HG03432 (cell line): ENCODE data around the gene MAN2A2.

Experiments used
- ATAC-seq: cut with Tn5 transposase; IDR thresholded peaks from one replicate; pipeline ENCODE4 v1.9.1; 2021; ENCODE audit warnings: mild to moderate bottlenecking, moderate library complexity; ENCODE audit not compliant: unreplicated experiment

MAN2A2 gene

DNA sequence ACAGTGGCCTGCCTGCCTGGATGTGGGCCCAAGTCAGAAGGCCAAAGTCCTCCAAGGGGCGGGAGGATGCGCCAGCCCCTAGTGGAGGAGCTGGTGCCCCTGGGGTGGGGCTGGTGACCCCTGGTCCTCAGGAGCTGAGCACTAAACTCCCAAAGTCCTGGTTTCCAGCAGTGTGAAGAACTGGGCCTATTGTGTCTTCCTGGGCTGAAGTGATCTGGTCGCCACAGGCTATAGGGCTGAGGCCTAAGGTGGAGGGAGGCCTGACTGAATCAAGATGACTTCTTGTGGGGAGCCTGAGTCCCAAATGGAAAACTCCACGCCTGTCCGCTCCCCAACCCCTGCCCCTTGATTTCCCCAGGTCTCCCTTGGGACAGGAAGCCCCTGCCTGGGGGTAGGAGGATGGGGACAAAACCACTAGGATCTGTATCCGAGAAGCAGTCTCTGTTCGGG lies 19.6 kb upstream of the MAN2A2 start:
- ATAC-seq, result no peak

DNA sequence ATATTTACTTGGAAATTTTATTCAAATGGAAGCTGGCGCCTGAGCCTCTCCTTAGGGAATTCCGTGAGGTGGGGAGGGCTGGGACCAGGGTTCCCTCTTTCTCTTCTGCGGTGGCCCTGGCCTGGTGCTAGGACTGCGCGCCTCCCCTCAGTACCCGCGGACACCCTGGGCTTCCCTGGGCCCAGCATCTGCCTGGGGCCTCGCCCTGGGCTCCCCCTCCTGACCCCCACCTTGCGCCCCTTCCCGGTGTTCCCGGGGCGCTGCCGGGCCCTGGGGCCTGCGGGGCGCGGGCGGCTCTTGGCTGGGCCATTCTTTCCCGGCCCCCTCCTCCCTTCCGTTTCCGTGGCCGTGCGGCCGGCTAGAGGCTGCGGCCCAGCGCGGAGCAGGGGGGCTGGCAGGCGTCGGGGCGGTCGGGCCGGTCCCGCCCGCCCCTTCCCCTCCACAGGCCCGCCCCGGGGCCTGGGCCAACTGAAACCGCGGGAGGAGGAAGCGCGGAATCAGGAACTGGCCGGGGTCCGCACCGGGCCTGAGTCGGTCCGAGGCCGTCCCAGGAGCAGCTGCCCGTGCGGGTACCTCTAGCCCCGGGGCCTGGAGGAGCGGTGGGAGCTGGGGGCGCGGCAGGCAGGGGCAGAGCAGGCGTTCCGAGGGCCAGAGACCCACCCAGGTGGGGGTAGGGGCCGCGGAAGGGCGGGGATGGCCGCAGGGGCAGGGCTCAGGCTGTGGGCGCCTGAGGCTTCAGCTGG lies 19.0 kb upstream of the MAN2A2 start, which contains the start of gene FES:
Gene FES (plus strand): TSS at position 529 of the 743 bp plus-strand sequence. CDS start 542 bp downstream, outside the sequence.
- ATAC-seq, result no peak

DNA sequence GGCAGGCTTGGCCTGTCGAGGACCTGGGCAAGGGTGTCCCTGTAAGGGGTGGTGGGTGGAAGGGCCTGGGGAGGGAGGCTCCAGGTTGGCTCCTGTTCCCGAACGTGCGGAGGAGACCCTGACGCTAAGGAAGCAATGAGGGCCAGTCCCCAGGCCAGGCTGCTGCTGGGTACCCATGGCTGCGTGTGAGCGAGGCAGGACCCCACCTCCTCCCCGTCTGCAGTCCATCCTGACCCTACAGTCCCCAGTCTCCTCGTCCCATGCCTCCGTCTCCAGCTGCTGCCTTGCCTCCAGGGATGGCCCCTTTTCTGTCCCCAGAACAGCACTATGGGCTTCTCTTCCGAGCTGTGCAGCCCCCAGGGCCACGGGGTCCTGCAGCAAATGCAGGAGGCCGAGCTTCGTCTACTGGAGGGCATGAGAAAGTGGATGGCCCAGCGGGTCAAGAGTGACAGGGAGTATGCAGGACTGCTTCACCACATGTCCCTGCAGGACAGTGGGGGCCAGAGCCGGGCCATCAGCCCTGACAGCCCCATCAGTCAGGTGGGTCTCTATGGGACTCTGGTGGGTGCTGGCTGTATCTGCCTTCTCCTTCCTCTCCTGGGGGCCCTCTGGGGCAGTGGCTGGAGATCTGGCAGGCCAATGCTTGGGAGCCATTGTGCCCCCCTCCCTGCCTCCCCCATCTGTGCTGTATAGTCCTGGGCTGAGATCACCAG lies 18.2 kb upstream of the MAN2A2 start:
- no peak for ATAC-seq

DNA sequence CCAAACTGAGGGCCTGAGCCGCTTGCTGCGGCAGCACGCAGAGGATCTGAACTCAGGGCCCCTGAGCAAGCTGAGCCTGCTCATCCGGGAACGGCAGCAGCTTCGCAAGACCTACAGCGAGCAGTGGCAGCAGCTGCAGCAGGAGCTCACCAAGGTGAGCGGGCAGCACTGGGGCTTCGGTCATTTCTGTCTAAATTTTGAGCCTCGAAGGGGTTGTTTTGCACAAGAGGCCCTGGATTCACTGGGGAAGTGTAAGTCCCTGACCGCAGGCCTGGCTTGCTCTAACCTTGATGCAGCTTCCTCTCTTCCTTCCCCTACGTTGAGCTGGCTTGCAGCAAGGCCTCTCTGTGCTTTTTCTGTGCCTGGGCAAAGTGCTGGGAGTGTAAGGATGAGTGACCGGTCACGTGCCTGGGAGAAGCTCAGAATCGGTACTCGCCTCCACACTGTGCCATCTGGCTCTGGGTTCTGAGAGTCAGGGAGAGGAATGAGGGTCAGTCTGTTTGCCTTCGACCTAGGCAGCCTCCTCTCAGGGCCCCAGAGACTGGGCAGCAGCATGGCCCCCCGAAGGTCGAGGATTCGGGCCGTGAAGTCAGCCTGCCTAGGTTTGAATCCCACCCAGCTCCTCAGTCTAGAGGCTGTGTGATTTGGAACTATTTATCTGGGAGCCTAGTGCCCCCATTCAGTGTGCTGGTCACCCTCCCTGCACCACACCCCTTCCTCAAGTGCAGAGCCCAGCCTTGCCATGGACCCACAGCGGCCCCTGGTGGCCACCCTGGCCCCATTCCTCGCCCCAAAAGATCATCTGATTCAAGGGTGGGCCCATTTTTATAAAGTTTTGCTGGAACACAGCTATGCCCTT lies 17.4 kb upstream of the MAN2A2 start:
- peak; percentile 56 for ATAC-seq

DNA sequence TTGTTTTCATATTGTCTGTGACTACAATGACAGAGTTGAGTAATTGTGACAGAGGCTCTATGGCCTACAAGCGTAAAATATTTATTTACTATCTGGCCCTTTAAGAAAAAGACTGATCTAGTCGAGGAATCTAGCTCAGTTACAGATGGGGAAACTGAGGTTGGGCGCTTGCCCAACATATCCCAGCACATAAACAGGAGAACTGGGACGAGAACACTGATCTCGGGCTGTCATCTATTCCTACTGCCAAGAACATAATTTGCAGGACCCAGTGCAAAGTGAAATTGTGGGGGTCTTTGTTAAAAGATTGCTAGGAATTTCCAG lies 16.8 kb upstream of the MAN2A2 start:
- ATAC-seq, result no peak

DNA sequence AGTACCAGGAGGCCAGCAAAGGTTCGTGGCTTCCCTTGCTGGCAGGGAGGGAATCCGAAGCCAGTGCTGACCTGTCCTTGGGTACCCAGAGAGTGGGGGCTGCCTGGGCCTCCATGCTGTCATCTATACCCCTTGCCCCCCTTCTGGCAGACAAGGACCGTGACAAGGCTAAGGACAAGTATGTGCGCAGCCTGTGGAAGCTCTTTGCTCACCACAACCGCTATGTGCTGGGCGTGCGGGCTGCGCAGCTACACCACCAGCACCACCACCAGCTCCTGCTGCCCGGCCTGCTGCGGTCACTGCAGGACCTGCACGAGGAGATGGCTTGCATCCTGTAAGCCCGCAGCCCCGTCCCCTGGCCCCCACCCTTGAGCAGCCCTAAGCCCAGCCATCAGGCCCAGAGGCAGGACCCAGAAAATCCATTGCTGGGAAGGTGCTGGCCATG lies 16.0 kb upstream of the MAN2A2 start:
- ATAC-seq, result no peak

DNA sequence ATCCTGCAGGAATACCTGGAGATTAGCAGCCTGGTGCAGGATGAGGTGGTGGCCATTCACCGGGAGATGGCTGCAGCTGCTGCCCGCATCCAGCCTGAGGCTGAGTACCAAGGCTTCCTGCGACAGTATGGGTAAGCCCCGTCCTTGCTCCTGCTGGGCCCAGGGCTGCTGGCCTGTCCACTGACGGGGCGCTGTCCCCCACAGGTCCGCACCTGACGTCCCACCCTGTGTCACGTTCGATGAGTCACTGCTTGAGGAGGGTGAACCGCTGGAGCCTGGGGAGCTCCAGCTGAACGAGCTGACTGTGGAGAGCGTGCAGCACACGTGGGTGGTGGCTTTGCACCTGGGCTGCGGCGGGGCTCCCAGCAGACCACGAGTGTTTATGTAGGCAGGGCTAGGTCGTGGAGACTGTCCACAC lies 13.8 kb upstream of the MAN2A2 start:
- no peak for ATAC-seq

DNA sequence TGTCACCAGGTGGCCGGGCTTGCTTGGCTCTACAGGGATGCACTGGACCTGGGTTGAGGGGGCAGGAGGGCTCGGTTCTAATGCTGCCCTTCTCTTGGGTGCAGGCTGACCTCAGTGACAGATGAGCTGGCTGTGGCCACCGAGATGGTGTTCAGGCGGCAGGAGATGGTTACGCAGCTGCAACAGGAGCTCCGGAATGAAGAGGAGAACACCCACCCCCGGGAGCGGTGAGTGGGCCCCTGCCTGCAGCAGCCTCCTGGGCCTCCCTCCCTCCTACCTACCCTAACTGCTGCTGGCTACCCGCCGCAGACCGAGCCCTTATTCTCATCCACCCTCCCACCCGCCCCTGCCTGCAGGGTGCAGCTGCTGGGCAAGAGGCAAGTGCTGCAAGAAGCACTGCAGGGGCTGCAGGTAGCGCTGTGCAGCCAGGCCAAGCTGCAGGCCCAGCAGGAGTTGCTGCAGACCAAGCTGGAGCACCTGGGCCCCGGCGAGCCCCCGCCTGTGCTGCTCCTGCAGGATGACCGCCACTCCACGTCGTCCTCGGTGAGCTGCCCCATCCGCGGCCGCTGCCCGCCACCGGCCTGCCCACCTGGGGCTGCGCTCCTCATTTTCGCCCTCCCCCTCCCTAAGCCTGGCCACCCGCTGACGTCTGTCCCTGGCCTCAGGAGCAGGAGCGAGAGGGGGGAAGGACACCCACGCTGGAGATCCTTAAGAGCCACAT lies 13.2 kb upstream of the MAN2A2 start:
- no peak for ATAC-seq

DNA sequence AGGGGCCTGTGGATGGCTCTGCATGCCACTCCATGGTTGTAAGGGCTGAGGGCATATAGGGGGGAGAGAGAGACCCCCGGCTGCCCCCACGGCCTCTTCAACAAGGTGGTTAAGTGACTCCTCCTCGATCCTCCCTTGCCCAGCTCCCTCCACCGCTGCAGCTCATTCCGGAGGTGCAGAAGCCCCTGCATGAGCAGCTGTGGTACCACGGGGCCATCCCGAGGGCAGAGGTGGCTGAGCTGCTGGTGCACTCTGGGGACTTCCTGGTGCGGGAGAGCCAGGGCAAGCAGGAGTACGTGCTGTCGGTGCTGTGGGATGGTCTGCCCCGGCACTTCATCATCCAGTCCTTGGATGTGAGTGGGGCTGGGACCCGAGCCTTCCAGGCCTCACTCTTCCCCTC lies 12.3 kb upstream of the MAN2A2 start:
- no peak for ATAC-seq

DNA sequence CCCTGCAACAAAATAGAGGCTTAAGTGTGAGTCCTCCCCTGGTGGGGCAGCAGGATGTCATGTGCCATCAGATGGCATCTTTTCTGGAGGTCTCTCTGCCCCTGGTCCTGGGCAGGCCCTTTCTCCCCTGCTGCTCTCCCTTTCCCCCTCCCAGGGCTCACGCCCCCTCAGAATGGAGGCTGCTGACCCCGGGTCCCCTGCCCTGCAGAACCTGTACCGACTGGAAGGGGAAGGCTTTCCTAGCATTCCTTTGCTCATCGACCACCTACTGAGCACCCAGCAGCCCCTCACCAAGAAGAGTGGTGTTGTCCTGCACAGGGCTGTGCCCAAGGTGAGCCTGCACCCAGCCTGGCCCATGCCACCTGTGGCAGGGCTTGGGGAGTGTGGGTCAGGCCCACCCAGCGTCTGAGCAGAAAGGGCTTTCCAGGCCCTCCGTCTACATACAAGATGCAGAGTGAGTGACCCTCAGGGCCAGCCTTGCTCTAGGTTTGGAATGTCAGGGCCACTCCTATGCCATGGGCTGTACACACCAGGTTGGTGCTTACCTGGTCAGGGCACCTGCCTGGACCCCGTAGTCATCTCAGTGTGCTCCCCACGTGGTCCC lies 11.7 kb upstream of the MAN2A2 start:
- ATAC-seq, result no peak

DNA sequence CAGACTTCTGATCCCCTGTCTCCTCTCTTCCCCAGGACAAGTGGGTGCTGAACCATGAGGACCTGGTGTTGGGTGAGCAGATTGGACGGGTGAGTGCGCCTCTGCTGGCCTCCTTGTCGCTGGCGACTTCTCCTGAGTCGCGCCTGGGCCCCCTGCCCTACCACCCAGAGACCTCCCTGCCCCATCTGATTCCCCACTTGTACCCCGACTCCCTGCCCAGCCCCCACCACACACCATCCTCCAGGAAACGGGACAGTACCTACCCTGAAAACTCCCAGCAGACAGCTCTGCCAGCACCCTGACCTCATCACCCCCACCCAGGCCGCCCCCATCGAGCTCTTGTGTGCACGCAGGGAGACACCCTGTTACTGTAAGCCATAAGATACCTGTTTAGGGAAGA lies 11.1 kb upstream of the MAN2A2 start:
- ATAC-seq, result no peak

DNA sequence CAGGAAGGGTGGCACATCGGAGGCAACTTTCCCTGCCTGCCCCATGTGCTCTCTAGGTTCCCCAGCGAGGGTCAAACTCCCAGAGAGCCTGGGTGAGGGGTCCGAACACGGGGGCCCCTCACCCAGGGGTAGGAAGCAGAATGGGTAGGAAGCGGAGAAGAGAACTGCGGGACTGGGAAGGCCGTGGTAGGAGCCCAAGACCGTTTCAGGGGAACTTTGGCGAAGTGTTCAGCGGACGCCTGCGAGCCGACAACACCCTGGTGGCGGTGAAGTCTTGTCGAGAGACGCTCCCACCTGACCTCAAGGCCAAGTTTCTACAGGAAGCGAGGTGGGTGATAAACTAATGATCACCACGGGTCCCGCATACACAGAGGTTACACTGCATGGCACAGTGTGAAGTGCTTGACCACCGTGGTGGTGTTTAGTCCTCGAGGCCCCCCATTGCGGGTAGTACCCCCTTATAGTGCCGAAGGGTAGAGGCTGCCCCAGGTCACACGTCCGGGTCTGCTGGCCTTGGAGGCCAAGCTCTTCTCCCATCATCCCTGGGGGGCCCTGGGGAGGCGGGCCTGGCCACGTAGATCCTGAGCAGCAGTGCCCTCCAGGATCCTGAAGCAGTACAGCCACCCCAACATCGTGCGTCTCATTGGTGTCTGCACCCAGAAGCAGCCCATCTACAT lies 10.5 kb upstream of the MAN2A2 start:
- no peak for ATAC-seq

DNA sequence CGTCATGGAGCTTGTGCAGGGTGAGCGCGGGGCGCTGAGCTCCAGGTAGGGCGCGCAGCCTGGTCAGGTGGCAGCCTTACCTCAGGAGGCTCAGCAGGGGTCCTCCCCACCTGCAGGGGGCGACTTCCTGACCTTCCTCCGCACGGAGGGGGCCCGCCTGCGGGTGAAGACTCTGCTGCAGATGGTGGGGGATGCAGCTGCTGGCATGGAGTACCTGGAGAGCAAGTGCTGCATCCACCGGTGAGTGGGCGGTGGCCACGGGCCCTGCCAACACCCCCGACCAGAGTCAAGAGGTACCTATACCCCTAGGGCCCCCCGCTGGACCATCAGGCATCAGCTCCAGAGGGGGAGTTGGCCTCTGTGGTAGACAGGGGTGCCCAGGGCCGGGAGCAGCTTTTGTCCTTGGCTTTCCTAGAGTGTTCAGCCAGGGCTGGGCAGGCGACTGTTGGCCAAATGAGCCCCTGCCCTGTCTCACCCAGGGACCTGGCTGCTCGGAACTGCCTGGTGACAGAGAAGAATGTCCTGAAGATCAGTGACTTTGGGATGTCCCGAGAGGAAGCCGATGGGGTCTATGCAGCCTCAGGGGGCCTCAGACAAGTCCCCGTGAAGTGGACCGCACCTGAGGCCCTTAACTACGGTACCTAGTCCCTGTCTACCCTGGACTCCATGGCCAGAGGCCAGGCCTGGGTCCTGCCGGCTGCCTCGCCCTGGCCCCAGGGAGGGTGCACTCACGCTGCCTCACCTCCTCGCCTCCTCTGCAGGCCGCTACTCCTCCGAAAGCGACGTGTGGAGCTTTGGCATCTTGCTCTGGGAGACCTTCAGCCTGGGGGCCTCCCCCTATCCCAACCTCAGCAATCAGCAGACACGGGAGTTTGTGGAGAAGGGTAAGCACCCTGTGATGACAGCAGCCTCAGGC lies 9.7 kb upstream of the MAN2A2 start:
- no peak for ATAC-seq

DNA sequence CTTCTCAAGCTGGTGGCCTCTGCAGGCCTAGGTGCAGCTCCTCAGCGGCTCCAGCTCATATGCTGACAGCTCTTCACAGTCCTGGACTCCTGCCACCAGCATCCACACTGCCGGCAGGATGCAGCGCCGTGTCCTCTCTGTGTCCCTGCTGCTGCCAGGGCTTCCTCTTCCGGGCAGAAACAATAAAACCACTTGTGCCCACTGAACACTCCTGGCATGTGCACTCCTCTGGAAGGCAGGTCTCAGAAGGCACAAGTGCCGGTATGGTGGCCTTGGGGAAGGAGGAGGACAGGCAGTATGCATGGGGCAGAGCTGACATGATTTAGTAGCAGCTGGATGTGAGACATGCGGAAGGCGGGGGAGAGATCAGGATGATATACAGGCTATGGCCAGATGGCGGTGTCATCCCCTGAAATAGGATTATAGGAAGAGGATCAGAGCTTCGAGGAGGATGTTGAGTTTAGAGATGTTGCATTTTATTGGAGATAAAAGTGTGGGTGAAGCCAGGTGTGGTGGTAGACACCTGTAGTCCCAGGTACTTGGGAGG lies 7.5 kb upstream of the MAN2A2 start:
- ATAC-seq, result no peak

DNA sequence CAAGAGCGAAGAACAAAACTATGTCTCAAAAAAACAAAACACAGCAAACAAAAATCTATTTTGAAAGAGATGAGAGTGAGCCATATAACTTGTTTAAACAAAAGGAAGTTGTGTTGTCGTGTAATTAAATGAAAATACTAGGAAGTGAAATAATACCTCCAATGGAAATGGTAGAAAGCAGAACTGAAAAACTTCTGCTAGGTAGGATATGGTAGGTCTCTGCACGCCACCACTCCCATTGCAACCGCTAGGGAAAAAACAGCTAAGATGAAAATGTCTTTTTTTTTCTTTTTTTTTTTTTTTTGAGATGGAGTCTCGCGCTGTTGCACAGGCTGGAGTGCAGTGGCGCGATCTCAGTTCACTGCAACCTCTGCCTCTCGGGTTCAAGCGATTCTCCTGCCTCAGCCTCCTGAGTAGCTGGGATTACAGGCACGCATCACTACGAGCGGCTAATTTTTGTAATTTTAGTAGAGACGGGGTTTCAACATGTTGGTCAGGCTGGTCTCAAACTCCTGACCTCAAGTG lies 5.9 kb upstream of the MAN2A2 start:
- ATAC-seq, result peak; percentile 61

DNA sequence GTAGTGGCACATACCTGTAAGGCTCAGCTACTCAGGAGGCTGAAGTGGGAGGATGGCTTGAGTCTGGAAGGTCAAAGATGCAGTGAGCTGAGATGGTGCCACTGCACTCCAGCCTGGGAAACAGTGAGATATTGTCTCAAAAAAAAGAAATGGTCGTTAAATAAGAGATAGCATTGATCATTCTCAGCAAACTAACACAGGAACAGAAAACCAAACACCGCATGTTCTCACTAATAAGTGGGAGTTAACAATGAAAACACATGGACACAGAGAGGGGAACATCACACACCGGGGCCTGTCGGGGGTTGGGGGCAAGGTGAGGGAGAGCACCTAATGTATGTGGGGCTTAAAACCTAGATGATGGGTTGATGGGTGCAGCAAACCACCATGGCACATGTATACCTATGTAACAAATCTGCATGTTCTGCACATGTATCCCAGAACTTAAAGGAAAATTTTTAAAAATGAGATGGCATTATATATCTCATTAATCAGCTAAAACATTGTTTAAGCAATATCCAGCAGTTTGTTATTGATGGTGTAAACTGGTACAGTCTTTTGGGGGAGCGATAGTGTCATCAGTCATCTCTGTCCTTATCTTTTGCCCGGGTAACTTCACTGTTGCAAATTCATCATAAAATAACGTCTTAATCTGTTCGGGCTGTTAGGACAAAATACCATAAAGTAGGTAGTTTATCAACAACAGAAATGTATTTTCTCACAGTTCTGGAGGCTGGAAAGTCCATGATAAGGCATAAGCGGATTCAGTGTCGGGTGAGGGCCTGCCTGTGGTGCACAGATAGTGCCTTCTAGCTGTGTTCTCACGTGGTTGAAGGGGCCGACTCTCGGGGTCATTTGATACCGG lies 1.7 kb upstream of the MAN2A2 start:
- no peak for ATAC-seq
